Measurements from ENCODE around the gene GPSM1.

Gene GPSM1, protein sequence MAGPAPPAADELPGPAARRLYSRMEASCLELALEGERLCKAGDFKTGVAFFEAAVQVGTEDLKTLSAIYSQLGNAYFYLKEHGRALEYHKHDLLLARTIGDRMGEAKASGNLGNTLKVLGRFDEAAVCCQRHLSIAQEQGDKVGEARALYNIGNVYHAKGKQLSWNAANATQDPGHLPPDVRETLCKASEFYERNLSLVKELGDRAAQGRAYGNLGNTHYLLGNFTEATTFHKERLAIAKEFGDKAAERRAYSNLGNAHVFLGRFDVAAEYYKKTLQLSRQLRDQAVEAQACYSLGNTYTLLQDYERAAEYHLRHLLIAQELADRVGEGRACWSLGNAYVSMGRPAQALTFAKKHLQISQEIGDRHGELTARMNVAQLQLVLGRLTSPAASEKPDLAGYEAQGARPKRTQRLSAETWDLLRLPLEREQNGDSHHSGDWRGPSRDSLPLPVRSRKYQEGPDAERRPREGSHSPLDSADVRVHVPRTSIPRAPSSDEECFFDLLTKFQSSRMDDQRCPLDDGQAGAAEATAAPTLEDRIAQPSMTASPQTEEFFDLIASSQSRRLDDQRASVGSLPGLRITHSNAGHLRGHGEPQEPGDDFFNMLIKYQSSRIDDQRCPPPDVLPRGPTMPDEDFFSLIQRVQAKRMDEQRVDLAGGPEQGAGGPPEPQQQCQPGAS

DNA sequence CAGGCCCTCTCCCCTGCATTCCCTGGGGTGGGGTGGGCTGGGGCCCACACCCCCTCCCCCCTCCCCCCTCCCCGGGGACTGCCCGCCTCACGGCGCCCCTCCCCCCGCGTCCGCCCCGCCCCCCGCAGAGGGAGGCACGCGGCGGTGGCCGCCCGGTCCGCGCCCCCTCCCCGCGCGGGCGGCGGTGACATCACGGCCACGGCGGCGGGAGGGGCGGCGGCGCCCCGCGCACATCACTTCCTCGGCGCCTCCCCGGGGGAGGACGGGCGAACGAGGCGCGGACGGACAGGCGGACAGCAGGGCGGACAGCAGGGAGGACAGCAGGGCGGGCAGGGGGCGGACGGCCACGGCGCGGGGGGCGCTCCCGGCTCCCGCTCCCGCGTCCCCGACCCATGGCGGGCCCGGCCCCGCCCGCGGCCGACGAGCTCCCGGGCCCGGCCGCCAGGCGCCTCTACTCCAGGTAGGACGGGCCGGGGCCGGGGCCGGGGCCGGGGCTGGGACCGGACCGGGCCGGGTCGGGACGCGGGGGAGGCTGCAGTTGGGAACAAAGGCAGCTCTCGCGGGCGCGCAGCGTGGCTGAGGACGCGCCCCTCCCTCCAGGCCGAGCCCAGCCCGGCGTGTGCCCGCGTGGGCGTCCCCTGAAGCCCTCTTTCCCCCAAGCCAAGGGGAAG, at the start of gene GPSM1:
GPSM1 (plus strand) TSS at position 236 of the 671 bp plus-strand sequence; CDS start at position 393, 157 bp downstream.
- peak in 1 of 2 donors; percentile 27 for DNase-seq (ENCODE audit: low read depth in 2 of 2)

DNA sequence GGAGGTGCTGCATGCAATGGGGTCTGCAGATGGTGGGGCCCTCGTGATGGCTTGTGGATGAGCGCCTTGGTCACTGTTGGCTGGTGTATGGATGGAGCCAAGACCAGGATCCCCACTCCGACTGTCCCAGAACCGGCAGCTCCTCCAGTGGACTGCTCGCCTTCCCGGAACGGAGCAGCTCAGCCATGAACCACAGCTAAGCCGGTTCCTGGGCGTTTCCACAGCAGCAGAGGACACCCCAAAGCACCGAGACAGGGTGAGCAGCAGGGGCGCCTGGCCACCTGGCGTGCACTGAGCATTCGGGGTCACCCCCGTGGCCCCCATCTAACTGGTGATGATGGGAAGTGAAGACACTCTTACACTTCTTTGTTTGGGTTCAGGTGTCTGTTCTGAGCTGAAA, 49.6 kb upstream of the GPSM1 start:
- DNase-seq (ENCODE audit: low read depth in 2 of 2), result no peak

DNA sequence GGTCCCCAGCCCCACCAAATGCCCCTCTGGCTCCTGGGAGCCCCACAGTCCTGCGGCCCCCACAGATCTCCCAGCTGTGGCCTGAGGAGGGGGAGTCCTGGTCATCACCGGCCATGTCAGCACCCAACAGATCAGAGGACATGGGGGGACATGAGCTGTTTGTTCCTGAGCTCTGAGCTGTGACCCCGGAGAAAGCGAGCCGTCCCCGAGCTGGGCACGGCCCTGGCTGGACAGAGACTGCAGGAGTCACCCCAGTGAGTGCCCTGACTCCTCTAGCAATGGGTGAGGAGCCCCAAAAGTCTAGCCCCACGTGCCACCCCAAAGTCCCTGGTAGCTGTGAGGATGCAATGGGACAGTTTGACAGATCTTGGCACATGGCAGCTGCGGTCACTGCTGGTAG, 49.1 kb upstream of the GPSM1 start:
- no peak for DNase-seq (ENCODE audit: low read depth in 2 of 2)

DNA sequence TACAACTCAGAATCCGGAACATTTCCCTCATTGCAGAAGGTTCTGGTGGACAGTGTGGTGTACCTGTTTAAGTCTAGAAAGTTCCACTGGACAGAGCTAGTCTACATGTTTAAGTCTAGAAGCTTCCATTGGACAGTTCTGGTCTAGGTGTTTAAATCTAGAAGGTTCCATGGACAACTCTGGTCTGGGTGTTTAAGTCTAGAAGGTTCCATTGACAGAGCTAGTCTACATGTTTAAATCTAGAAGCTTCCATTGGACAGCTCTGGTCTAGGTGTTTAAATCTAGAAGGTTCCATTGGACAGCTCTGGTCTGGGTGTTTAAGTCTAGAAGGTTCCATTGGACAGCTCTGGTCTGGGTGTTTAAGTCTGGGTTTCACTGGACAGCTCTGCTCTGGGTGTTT, 48.4 kb upstream of the GPSM1 start:
- no peak for DNase-seq (ENCODE audit: low read depth in 2 of 2)

DNA sequence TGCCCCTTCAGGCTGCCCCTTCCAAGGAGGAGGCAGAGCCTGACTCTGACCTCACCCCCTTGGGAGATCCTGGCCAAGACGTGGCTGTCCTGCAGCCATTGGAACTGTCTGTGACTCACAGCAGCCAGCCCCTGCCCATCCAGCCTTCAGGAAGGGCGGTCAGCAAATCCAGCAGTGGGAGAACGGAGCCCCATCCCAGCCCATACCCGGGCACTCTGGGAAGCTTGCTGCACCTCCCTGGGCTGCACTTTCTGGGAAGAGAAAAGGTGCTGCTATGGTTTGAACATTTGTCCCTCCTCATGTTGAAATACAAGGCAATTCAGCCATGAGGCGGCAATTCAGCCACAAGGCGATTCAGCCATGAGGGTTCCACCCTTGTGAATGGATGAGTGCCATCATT, 47.9 kb upstream of the GPSM1 start:
- no peak for DNase-seq (ENCODE audit: low read depth in 2 of 2)

DNA sequence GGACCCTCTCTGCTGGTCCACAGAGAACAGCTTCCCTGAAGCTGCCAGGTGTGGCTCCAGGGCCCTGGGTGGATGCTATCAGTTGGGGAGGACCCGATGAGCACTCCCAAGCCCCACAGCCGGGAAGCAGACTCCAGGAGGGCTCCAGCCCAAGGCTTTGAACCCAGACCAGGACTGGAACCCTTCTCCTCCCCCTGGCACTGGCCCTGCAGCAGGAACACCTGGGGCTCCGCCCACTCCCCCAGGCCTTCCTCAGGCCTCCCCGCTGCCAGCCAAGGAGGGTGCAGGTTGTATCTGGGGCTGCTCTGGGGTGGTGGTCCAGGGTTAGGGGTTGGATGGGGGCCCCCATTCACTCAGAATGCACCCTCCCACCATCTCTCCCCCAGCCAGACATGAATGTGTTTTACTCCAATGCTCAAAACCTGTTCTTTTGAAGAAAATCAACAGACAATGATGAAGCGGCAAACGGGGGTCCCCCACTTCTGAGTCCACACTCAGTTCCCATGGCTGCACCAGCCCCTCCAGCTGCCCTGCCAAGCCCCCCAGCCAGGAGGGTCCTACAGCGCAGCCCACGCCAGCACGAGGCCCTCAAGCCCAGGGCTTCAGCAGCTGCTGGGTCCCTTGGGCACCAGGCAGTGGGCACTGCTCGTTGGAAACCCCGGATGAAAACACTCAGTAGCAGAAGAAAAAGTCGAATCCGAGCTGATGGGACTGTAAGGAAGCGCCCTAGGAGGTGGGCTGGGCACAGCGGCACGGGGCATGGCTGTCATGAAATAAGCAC, 46.6 kb upstream of the GPSM1 start:
- DNase-seq (ENCODE audit: low read depth in 2 of 2), result no peak

DNA sequence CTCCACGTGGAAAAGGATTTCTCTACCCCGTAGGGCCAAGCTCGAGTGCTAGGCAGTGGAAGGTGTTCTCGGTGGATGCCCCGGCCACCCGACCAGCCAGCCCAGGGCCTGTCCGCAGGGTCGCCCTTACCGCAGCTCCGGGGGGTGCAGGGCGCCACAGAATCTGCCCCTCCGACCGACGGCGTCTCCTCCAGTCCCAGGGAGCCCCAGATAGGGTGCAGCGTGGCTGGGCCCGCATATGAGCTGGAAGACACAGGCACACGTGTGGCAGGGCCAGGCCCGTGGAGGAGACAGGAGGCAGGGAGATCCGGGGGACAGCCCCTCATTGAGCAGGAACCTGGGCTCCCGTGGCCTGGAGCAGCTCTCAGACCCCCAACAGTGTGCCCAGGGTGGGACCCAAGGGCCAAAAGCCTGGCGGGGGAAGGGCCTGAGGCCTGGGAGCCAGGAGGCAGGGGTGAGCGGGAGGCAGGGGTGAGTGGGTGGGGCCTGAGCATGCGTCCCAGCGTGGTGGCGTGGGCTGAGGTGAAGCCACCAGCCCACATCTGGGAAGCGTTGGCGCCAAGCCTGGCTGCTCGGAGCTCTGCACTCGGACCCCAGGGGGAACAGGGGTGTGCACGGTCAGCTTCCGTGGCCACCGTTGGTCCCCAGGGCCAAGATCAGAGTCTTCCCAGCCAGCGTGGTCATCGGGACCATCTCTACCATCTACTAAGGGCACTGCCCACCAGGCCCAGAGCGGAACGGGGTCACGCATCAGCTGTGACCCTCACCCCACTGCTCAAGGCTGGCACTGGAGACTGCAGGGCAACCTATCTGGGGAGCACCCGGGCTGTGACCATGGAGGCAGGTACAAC, 45.7 kb upstream of the GPSM1 start:
- no peak for DNase-seq (ENCODE audit: low read depth in 2 of 2)

DNA sequence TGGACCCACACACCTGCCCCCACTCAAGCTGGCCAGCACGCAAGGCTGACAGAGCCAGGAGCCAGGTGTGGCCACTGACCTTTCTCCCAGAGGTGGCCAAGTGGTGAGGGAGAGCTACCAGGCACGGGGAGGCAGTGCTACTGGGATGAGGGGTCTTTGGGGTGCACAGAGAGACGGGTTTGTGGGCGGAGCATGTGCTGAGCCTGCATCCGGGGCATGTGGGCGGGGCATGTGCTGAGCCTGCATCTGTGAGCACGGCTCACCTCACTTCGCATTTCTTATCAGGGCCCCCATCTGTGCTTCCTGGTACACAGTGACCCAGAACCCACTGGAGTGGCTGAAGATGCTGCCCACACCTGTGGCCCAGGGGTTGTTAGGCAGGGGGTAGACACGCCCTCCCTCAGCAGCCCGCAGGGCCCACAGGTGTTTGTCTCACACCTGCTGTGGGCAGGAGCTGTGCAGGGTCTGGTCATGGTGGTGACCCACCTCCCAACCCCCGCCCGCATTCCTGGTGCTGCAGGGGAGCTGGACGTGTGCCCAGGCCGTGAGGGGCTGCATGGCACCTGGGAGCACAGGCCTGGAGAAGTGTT, 45.0 kb upstream of the GPSM1 start:
- no peak for DNase-seq (ENCODE audit: low read depth in 2 of 2)

DNA sequence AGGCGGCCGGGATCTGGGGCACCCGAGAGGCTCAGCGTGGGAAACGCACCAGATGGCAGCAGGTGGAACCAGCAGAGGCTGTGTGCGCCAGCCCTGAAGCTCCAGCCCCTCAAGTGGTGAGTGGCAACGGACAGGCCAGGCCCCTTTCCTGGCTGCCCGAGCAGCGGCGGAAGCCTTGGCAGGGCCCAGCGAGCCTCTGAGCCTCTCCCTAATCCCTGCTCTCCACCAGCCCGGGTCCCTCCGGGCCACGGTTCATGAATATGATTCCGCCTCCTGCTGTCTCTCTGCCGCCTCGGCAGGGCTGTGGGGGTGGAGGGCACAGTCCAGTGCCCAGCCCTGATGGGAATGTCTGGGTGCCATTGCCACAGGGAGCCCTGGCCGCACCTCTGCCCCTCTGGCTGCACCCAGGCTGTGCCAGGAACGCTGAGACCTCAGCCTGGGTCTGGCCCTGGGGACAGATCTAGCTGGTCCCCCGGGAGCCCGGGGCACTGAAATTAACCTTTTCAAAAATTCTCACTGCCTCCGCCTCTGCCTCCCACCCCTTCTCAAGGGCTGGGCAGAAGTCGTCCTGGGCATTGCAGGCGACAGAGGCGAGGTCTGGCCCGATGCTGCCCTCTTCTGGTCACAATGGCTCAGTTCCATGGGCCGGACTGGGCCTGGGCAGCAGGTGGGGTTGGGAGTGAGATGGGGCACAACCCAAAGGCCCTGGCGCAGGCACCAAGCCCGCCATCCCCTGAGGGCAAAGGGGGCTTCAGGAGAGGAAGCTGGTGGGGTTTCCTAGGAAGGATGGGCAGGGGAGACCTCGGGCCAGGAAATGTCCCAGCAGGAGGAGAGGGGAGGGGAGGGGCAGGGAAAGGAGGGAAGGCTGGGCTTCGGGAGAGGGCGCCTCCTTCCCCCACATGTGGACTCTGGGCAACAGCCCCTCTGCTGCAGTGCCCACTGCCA, 43.8 kb upstream of the GPSM1 start:
- DNase-seq (ENCODE audit: low read depth in 2 of 2), result peak; percentile 45 to 54

DNA sequence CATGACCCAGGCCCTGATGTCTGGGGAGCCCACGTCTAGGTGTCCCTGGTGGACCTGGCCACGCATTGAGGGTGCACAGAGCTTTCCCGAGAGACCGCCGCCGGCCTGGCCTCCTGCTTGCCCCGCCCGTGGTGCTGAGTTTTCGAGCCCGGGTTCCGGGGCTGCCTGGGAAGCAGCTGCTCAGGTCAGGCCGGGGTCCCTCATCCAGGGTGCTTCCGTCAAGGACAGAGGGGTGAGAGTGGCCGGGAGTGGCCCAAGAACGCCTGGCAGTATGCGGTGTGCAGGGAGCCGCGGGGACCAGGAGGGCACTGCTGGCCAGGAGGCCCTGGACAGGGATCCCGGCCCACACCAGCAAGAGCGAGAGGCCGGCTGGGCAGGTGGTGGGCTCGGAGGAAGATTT, 43.0 kb upstream of the GPSM1 start:
- no peak for DNase-seq (ENCODE audit: low read depth in 2 of 2)

DNA sequence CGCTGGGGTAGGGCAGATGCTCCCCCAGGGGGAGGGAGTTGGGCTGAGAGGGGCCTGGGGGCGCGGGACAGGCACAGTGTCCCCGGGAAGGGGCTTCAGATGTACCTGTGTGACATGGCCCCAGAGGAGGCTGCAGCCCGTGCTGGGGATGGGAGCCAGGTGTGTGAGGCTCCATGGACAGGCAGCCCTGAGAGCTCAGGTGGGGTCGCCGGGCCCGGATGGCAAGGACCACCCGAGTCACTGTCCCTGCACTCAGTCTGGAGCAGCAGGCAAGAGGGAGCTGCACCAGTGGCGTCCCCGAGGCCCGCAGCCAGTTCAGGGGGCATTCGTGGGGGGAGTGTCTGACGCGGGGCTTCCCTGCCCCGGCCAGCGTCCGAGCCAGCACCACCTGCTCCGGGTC, 42.4 kb upstream of the GPSM1 start:
- DNase-seq (ENCODE audit: low read depth in 2 of 2), result no peak

DNA sequence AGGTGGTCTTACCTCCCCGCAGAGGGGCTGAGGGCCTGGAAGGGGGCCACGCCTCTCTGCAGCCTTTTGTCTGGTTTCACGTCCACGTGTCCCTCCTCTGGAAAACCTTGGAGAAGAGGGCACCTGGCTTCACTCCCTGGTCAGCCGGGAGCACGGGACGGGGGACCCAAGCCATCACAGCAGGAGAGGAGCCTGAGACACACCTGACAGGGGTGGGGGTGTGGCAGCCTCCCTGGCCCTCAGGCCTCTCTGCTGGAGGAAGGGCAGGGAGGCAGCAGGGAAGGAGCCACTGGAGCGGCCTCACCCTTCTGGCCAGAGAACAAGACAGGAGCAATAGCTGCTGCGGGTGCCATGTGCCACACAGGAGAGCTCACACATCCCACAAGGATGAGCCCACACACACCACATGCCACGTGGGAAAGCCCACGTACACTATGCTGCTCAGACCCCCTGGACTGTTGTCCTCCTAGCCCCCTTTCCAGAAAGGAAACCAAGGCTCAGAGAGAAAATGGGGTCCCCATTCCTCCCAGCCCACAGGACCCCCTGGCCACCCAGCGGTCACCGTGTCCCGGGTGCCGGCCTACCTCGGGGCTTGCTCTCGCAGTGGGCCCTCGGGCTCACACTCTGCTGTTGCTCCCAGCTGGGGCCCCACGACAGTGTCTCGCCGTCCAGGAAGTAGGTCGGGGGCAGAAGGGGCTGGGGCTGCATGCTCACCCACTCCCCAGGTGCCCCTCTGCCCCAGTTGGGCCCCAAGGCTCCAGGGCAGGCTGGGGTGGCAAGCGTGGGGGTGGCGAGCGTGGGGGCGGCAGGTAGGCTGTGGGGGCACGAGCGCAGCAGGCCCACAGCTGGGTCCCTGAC, 41.6 kb upstream of the GPSM1 start:
- no peak for DNase-seq (ENCODE audit: low read depth in 2 of 2)

DNA sequence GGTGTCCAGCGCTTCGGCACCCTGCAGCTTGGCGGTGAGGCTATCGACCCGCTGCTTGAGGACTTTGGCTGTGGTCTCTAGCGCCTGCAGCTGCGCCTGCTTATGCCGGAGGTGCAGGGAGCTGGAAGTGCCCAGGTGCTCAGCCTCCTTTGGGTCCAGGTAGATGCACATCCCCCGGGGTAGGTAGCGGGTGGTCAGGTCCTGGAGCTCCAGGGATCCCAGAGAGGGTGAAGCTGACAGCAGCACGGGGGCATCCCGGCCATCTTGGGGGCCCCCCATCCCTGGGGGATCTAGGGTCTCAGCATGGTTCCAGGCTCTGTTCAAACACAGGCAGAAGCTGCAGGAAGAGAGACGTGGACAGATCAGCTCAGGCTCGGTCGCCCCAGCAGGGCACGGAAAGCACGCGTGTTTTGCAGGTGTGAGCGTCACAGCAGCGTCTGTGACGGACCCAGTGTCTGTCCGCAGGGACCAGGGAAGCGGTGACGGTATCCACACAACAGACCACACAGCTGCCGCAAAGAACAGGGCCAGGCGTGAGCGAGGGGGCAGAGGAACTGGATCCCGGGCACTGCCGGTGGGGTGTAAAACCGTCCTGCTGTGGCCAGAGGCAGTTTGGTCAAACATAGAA, 40.9 kb upstream of the GPSM1 start:
- DNase-seq (ENCODE audit: low read depth in 2 of 2), result no peak

DNA sequence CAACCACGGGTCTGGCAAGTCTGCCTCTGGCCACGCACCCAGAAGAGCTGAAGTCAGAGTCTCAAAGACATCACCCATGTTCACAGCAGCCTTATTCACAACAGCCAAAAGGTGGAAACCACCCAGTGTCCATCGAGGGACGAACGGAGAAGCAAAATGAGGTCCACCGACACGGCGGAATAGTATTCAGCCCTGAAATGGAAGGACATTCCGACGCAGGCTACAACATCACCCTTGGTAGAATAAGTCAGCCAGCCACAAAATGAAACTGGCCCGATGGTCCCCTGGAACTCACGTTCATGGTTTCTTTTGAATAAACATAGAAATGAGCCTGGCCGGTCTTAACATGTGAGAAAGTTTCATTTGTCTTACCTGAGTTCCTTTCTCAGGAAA, 40.4 kb upstream of the GPSM1 start:
- no peak for DNase-seq (ENCODE audit: low read depth in 2 of 2)

DNA sequence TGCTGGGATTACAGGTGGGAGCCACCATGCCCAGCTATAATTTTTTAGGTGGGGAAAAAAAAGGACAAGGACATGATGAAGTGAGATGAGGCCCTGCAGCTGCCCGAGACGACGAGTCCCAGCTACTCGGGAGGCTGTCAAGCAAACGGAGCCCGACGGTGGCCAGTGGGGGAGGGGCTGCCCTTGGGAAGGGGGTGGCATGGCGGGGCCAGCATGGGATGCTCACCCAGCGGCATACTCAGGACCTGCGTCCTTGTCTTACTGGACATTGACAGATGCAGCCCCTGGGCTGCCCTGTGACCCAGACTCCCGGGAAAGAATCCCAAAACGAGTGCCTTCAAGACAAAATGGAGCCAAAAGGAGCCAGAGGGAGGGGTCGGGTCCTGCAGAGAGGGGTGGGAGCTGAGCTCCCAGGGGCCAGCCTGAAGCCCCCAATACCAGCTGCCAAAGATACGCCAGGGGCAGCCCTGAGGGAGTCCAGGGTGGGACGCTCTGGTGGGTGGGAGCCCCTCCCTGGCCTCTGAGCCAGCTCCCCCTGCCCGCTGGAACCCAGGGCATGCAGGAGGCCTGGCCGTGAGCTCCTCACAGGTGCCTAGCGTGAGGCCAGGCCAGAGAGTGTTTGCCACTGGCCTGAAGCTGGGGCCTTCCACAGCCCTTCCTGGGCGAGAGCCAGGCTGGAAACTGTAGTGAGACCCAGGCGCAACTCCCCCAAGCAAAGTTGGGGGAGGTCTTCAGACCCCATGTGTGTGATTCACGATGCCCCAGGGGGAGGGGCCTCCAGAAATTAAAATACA, 39.2 kb upstream of the GPSM1 start:
- DNase-seq (ENCODE audit: low read depth in 2 of 2), result no peak

DNA sequence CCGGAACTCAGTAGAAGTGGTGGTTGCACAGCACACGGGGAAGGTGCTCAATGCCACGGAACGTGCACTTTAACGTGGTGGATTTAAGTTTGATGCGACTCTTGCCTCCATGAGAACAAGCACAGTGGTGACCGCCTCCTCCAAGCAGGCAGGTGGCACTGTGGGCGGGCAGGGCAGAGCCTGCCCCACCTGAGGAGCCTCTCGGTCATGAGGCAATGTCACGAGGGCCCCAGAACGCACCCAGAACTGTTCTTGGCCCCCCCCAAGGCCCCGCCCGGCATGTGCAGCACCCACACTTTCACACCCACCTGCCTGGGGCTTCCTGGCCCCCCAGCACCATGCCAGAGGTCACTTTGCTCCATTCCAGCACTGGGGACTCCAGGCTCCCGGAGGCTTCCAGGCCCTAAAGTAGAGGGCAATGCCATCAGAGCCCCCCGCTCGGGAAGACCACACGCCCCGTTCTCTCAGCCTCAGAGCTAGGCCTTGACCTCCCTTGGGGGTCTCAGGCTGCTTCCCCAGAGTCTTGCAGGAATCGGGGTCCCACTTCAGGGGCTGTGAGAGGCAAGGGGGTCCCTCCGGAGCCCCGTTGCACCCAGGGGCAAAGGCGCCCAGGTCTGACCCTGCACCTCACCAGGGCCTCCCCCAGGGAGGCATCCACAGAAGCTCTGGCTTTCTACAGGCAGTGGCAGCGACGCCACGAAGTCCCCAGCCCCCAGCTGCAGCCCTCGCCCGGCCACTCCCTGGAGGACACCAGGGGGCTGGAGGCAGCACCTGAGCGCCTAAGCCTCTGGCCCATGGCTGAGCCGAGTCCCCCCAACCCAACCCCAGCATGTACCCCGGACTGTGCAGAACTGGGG, 37.5 kb upstream of the GPSM1 start:
- no peak for DNase-seq (ENCODE audit: low read depth in 2 of 2)

Measured in stimulated activated CD4-positive, alpha-beta T cell treated with anti-CD3 and anti-CD28 coated beads, Interleukin-1b, Interleukin-23, amount 100 ng/mL, for 1 hour (primary cell).